Cardiac muscle cell (in vitro differentiated cells and primary cell): Measurements from ENCODE around the gene CALCB. TPM values are rescaled to one million over a fixed set of nuclear protein-coding genes. Genes with fewer than 3 reads are reported as not detected.

Source experiments
- DNase-seq, 2 donors: peaks; one replicate each; pipeline versions ENCODE4 v3.0.0 to v3.0.0-alpha.2; 2010 to 2017; ENCODE audit warnings: low read depth in 1 of 2, low spot score in 1 of 2
- H3K27ac ChIP-seq: fragments of 200-600 bp; sonication (generic); 2 replicates; pipeline ENCODE4 v1.5.1; 2016
- H3K27me3 ChIP-seq: fragments of 200-600 bp; sonication (generic); 2 replicates; pipeline ENCODE4 v1.6.0; 2016; ENCODE audit warnings: control low read depth
- H3K36me3 ChIP-seq: fragments of 200-600 bp; sonication (generic); 2 replicates; pipeline ENCODE4 v1.5.1; 2016; ENCODE audit warnings: control low read depth
- H3K4me1 ChIP-seq: fragments of 200-600 bp; sonication (generic); 2 replicates; pipeline ENCODE4 v1.8.1; 2017; ENCODE audit warnings: low read depth, mild to moderate bottlenecking, mixed run types
- H3K4me3 ChIP-seq: fragments of 200-600 bp; sonication (generic); 2 replicates; pipeline ENCODE4 v1.5.1; 2016; ENCODE audit warnings: mild to moderate bottlenecking
- H3K9me3 ChIP-seq: fragments of 200-600 bp; sonication (generic); 2 replicates; pipeline ENCODE4 v1.5.1; 2017; ENCODE audit warnings: low read depth, mild to moderate bottlenecking, control low read depth
- polyA plus RNA-seq: library from polyadenylated mRNA; unstranded; fragments of >200 nt; fragmentation: Nextera tagmentation; extraction: Ambion mirVana; gene quantifications from 2 replicates; pipeline ENCODE4 v1.2.1, GENCODE V29; 2016
- total RNA-seq: library from RNA; depleted of rRNA; stranded (reverse); fragments of >200 nt; gene quantifications from 2 replicates; pipeline ENCODE4 v1.2.3, GENCODE V29; 2016
- TF ChIP-seq, protein P1 (sequence below): IDR thresholded peaks from 2 replicates; pipeline ENCODE4 v1.5.1; 2012; ENCODE audit warnings: low read depth, mild to moderate bottlenecking, low read length

The CALCB gene
- total and polyA plus RNA-seq, 2 experiments from 2014 or later: 0.81 TPM; not detected in 1

DNA sequence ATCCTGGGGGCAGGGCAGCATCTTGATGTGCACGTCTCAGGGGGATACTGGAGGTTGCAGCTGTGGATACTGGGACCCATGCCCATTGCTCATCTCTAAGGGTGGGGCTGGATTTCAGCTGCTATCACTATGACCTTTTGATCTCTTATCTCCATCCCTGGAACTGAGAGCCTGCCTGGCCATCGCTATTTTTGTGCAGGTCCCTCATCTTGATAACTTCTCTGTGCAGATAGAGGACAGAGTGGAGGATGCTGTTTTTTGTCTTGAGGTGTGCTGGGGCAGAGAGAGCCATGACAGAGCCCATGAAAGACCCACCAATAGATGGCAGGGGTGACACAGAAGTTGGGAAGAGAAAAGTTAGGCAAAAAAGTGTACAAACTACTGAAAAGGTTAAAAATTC lies 36.2 kb downstream of the CALCB start:
- Histone ChIP-seq H3K36me3 (no peaks in the 10 kb centered on the region), H3K27me3 (peaks cover 15% of the 10 kb centered on the region)
- DNase-seq: no peak

GRCh38 chr11:15111215-15111614 lies 37.8 kb downstream of the CALCB start:
- Histone ChIP-seq H3K36me3 (no peaks in the 10 kb centered on the region), H3K27me3 (peaks cover 31% of the 10 kb centered on the region), H3K9me3 (no peaks in the 10 kb centered on the region), H3K27ac (no peak overlapping the region), H3K4me3 (no peak overlapping the region), H3K4me1 (no peaks in the 10 kb centered on the region)
- TF ChIP-seq, protein P1, sequence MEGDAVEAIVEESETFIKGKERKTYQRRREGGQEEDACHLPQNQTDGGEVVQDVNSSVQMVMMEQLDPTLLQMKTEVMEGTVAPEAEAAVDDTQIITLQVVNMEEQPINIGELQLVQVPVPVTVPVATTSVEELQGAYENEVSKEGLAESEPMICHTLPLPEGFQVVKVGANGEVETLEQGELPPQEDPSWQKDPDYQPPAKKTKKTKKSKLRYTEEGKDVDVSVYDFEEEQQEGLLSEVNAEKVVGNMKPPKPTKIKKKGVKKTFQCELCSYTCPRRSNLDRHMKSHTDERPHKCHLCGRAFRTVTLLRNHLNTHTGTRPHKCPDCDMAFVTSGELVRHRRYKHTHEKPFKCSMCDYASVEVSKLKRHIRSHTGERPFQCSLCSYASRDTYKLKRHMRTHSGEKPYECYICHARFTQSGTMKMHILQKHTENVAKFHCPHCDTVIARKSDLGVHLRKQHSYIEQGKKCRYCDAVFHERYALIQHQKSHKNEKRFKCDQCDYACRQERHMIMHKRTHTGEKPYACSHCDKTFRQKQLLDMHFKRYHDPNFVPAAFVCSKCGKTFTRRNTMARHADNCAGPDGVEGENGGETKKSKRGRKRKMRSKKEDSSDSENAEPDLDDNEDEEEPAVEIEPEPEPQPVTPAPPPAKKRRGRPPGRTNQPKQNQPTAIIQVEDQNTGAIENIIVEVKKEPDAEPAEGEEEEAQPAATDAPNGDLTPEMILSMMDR: no peak
- DNase-seq: no peak

More for the DNA sequence above, 36.2 kb downstream of the CALCB start:
- Histone ChIP-seq H3K9me3 (no peaks in the 10 kb centered on the region), H3K27ac (no peak overlapping the region), H3K4me3 (no peak overlapping the region), H3K4me1 (no peaks in the 10 kb centered on the region)
- TF ChIP-seq, protein P1: no peak

DNA sequence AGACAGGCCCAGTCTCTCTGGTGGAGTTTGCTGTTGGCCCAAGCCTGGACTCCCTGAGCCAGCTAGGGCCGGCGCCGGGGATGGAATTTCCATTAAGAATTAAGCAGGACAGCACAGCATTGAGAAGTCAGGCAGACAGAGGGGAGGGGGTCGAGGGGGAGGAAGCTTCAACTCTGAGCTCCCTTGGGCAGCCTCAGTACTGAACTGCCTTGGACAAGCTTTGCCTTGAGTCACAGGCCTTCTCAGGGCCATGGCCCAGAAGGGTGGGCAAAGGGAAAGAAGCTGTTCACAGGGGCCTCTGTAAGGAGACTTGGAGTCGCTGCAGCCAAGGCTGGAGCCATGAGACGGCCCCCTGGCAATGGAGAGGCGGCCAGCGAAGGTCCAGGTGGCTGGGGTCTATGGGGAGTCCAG lies 38.7 kb downstream of the CALCB start:
- no peaks in the 10 kb centered on the region for H3K36me3 ChIP-seq
- no peaks in the 10 kb centered on the region for H3K9me3 ChIP-seq
- DNase-seq: no peak
- no peak overlapping the region for H3K4me3 ChIP-seq
- TF ChIP-seq, protein P1: no peak
- peaks cover 34% of the 10 kb centered on the region for H3K27me3 ChIP-seq
- H3K4me1 ChIP-seq: no peaks in the 10 kb centered on the region
- H3K27ac ChIP-seq: no peak overlapping the region

- DNase-seq: no peak
- Histone ChIP-seq H3K4me3 (no peak overlapping the region), H3K9me3 (no peaks in the 10 kb centered on the region), H3K36me3 (no peaks in the 10 kb centered on the region), H3K27me3 (peaks cover 34% of the 10 kb centered on the region), H3K4me1 (no peaks in the 10 kb centered on the region), H3K27ac (no peak overlapping the region)
- TF ChIP-seq, protein P1: no peak
Measured at GRCh38 chr11:15113381-15113780, 40.0 kb downstream of the CALCB start.

- H3K9me3 ChIP-seq: no peaks in the 10 kb centered on the region
Measured at GRCh38 chr11:15114501-15115475, 41.4 kb downstream of the CALCB start, which contains the start of gene INSC. Gene INSC, plus strand, starts transcription at chr11:15114923. Its CDS starts 34,252 bp downstream, at chr11:15149175.

More at GRCh38 chr11:15114501-15115475, 41.4 kb downstream of the CALCB start, which contains the start of gene INSC:
- H3K36me3 ChIP-seq: no peaks in the 10 kb centered on the region
- peak; percentile 24 to 65 for DNase-seq
- TF ChIP-seq, protein P1: no peak
- no peak within 1 kb of the TSS for H3K27ac ChIP-seq
- peak within 1 kb of the TSS; percentile 31 for H3K4me3 ChIP-seq
- H3K27me3 ChIP-seq: peaks cover 34% of the 10 kb centered on the region
- no peaks in the 10 kb centered on the region for H3K4me1 ChIP-seq
